Measurements from ENCODE around the gene CNN3. TPM values are rescaled to one million over a fixed set of nuclear protein-coding genes. Genes with fewer than 3 reads are reported as not detected.

CNN3 gene
- total RNA-seq, 6 experiments from 2014 or later, result 90.5 to 125 (median 99.3) TPM

DNA sequence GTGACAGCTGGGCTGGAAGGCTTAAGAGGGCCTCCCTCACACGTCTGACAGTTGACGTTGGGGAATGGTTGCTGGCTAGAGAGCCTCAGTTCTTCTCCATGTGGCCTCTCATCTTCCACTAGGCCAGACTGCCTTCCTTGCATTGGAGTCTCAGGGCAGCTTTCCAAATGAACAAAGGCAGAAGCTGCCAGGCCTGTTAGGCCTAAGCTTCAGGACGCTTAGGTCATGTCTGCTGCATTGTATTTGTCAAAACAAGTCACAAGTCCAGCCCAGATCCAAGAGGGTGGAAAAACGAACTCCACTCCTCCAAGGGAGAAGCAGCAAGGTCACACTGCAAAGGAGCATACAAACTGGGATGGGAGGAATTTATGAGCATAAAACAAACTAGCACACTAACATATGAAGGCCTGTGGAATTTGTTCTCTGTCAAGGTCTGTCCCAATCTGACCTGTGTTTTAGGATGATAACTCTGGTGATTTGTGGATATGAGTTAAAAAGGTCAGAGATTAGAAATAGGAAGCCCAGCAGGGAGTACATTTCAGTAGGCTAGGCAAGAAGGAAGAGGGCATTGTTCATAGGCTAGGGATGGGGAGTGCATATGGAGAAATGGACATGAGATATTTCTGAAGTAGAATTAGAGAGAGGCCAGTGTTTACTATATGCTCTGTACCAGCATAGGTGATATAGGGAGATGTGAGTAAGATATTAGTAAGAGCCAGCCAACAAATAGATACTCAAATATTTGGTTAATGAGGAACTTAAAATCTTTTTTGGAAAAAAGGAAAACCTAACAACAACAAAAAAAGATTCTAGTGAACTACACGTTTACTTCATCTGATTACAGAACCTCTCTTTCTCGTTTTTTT is 29.1 kb upstream of the CNN3 start:
- TF ChIP-seq CTCF (IDR thresholded peaks at IDR 0.05) (no peak), POLR2A (IDR thresholded peaks at IDR 0.05) (no peak)
- Histone ChIP-seq H3K27ac (peak overlapping the region; percentile 31 to 44 (median 32)), H3K9me3 (no peaks in the 10 kb centered on the region), H3K4me3 (no peak overlapping the region), H3K36me3 (no peaks in the 10 kb centered on the region), H3K27me3 (no peaks in the 10 kb centered on the region), H3K4me1 (peaks cover 0 to 58% (median 15%) of the 10 kb centered on the region in 4 donors)
- DNase-seq, result peak in 1 of 3 donors; percentile 54
- intact Hi-C loops (cut with DNase I), result no loop called here
- ATAC-seq, result peak; percentile 39 to 62 (median 60)
- 41% methylated on average over 5 of the region's 6 CpGs for whole genome bisulfite sequencing (ENCODE audit: insufficient coverage, low coverage, low lambda C conversion rate, missing lambda C conversion rate)

- Histone ChIP-seq H3K4me1 (peaks cover 0 to 65% (median 21%) of the 10 kb centered on the region in 4 donors), H3K36me3 (no peaks in the 10 kb centered on the region), H3K27ac (peak overlapping the region in 2 of 3 donors; percentile 31 to 44)
Observed at GRCh38 chr1:94954263-94955220, 27.6 kb upstream of the CNN3 start.

DNA sequence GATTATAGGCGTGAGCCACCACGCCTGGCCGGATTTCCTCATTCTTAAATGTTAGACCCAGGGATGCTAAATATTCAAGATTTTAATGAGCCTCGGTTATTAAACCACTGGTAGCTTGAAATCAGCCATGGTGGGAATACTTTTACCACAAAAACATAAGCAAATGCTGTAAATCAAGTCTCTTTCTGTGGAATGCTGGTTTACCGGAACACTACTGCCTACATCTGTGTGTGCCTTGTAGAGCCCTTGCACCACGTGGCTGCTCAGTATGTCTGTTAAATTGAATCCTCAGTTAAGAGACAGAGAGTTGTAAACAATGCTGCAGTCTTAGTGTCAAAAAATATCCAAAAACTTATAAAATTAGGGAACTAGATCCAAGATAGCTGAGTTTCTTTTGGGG is 26.8 kb upstream of the CNN3 start:
- Histone ChIP-seq H3K9me3 (no peaks in the 10 kb centered on the region), H3K27ac (peak overlapping the region in 1 of 3 donors; percentile 17), H3K4me1 (peaks cover 0 to 67% (median 24%) of the 10 kb centered on the region in 4 donors), H3K27me3 (no peaks in the 10 kb centered on the region), H3K4me3 (no peak overlapping the region), H3K36me3 (no peaks in the 10 kb centered on the region)
- WGBS (ENCODE audit: insufficient coverage, low coverage, low lambda C conversion rate, missing lambda C conversion rate), result 70% methylated on average over 5 of the region's 6 CpGs
- ATAC-seq, result no peak
- intact Hi-C loops (cut with DNase I), result no loop called here
- TF ChIP-seq POLR2A (IDR thresholded peaks at IDR 0.05) (no peak), CTCF (IDR thresholded peaks at IDR 0.05) (no peak)
- DNase-seq, result no peak

More at GRCh38 chr1:94954263-94955220, 27.6 kb upstream of the CNN3 start:
- ATAC-seq (peak in 1 of 4 donors; percentile 14), DNase-seq (no peak)
- no peaks in the 10 kb centered on the region for H3K9me3 ChIP-seq
- H3K4me3 ChIP-seq, result no peak overlapping the region
- WGBS (ENCODE audit: insufficient coverage, low coverage, low lambda C conversion rate, missing lambda C conversion rate), result 79% methylated on average over 9 of the region's 9 CpGs
- TF ChIP-seq CTCF (IDR thresholded peaks at IDR 0.05), result no peak
- TF ChIP-seq POLR2A (IDR thresholded peaks at IDR 0.05), result no peak
- no peaks in the 10 kb centered on the region for H3K27me3 ChIP-seq
- intact Hi-C loops (cut with DNase I), result no loop called here

- no peak for TF ChIP-seq CTCF (IDR thresholded peaks at IDR 0.05)
- no peak for TF ChIP-seq POLR2A (IDR thresholded peaks at IDR 0.05)
- H3K36me3 ChIP-seq, result no peaks in the 10 kb centered on the region
- intact Hi-C loops (cut with DNase I), result no loop called here
- H3K27me3 ChIP-seq, result no peaks in the 10 kb centered on the region
- peaks cover 0 to 61% (median 22%) of the 10 kb centered on the region in 4 donors for H3K4me1 ChIP-seq
- no peak overlapping the region for H3K27ac ChIP-seq
- no peak for DNase-seq
- H3K9me3 ChIP-seq, result no peaks in the 10 kb centered on the region
- no peak for ATAC-seq
- no peak overlapping the region for H3K4me3 ChIP-seq
Observed at GRCh38 chr1:94953107-94953506, 26.2 kb upstream of the CNN3 start.

Measured in right lobe of liver (tissue), 6 donors.